Breast epithelium (tissue), 4 donors: ENCODE results near the gene USP14. TPM values are rescaled to one million over a fixed set of nuclear protein-coding genes. Genes with fewer than 3 reads are reported as not detected.

Source experiments
- DNase-seq, 2 donors: peaks; one replicate each; pipeline ENCODE4 v3.0.0-alpha.2; 2019; ENCODE audit warnings: low spot score in 2 of 2
- H3K27ac ChIP-seq, 2 donors: fragments of 200-600 bp; sonication (generic) in 1 of 2; one replicate each; pipeline ENCODE4 v1.5.1; 2016 to 2019; ENCODE audit warnings: mild to moderate bottlenecking in 1 of 2
- H3K27me3 ChIP-seq, 2 donors: fragments of 200-600 bp; sonication (generic) in 1 of 2; one replicate each; pipeline versions ENCODE4 v1.5.1 to v1.6.0; 2017 to 2019; ENCODE audit warnings: control low read depth in 1 of 2, mild to moderate bottlenecking in 1 of 2
- H3K36me3 ChIP-seq: fragments of 200-600 bp; one replicate; pipeline ENCODE4 v1.5.1; 2019
- H3K4me1 ChIP-seq, 2 donors: fragments of 200-600 bp; sonication (generic); one replicate each; pipeline ENCODE4 v1.5.1; 2016 to 2019; ENCODE audit warnings: control low read depth in 1 of 2
- H3K4me3 ChIP-seq, 3 donors: fragments of 200-600 bp; sonication (generic); 1 replicate in 2 of 3; 2 replicates in 1 of 3; pipeline ENCODE4 v1.5.1; 2016 to 2019; ENCODE audit warnings: mild to moderate bottlenecking in 3 of 3, moderate library complexity in 2 of 3
- H3K9me3 ChIP-seq, 2 donors: fragments of 200-600 bp; sonication (generic) in 1 of 2; one replicate each; pipeline ENCODE4 v1.5.1; 2016 to 2019; ENCODE audit warnings: control low read depth in 1 of 2
- POLR2A ChIP-seq: fragments of 450-650 bp; IDR thresholded peaks from one replicate; pipeline ENCODE4 v1.6.1; 2016; ENCODE audit warnings: antibody characterized with exemption, mild to moderate bottlenecking, moderate library complexity
- POLR2AphosphoS5 ChIP-seq, 3 donors: sonication (generic); formaldehyde crosslinking; IDR thresholded peaks; one replicate each; pipeline ENCODE4 v1.6.1; 2017; ENCODE audit warnings: antibody characterized with exemption in 3 of 3
- intact Hi-C: fragments of 100-400 bp; cut with DNase I; formaldehyde crosslinking; loops from one replicate; pipeline ENCODE4 v1.15.1; 2023; ENCODE audit warnings: low total_unique reads
- total RNA-seq, 3 donors: library from RNA; depleted of rRNA; stranded (reverse); fragments of >200 nt; gene quantifications; one replicate each; pipeline ENCODE4 v1.1.0, GENCODE V29; 2016
- TF ChIP-seq, protein P1 (sequence below), 3 donors: fragments of 450-650 bp; IDR thresholded peaks; one replicate each; pipeline ENCODE4 v1.5.1; 2016 to 2017; ENCODE audit warnings: antibody characterized with exemption in 3 of 3, mild to moderate bottlenecking in 3 of 3, moderate library complexity in 3 of 3

USP14 gene
- total RNA-seq, 3 donors from 2014 or later, result 30.5 to 46.9 (median 38.1) TPM

DNA sequence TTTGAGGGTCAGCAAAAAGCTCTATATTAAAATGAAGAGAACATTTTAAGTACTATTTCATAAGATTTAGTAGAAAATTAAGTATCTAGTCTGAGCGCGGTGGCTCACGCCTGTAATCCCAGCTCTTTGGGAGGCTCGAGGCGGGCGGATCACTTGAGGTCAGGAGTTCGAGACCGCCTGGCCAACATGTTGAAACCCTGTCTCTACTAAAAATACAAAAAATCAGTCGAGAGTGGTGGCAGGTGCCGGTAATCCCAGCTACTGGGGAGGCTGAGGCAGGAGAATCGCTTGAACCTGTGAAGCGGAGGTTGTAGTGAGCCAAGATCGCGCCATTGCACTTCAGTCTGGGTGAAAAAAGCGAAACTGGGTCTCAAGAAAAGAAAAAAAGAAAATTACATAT lies 1.6 kb downstream of the USP14 start:
- TF ChIP-seq, protein P1, sequence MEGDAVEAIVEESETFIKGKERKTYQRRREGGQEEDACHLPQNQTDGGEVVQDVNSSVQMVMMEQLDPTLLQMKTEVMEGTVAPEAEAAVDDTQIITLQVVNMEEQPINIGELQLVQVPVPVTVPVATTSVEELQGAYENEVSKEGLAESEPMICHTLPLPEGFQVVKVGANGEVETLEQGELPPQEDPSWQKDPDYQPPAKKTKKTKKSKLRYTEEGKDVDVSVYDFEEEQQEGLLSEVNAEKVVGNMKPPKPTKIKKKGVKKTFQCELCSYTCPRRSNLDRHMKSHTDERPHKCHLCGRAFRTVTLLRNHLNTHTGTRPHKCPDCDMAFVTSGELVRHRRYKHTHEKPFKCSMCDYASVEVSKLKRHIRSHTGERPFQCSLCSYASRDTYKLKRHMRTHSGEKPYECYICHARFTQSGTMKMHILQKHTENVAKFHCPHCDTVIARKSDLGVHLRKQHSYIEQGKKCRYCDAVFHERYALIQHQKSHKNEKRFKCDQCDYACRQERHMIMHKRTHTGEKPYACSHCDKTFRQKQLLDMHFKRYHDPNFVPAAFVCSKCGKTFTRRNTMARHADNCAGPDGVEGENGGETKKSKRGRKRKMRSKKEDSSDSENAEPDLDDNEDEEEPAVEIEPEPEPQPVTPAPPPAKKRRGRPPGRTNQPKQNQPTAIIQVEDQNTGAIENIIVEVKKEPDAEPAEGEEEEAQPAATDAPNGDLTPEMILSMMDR (IDR thresholded peaks at IDR 0.05), result no peak
- TF ChIP-seq POLR2A (no peak), POLR2AphosphoS5 (IDR thresholded peaks at IDR 0.05) (no peak)
- no peak for DNase-seq
- Histone ChIP-seq H3K36me3 (peaks cover 6% of the 10 kb centered on the region), H3K27ac (no peak overlapping the region), H3K4me1 (peaks cover 0 to 9% of the 10 kb centered on the region in 2 donors), H3K27me3 (no peaks in the 10 kb centered on the region), H3K9me3 (no peaks in the 10 kb centered on the region), H3K4me3 (peak overlapping the region in 1 of 3 donors; percentile 90)
- intact Hi-C loops, result no loop called here

DNA sequence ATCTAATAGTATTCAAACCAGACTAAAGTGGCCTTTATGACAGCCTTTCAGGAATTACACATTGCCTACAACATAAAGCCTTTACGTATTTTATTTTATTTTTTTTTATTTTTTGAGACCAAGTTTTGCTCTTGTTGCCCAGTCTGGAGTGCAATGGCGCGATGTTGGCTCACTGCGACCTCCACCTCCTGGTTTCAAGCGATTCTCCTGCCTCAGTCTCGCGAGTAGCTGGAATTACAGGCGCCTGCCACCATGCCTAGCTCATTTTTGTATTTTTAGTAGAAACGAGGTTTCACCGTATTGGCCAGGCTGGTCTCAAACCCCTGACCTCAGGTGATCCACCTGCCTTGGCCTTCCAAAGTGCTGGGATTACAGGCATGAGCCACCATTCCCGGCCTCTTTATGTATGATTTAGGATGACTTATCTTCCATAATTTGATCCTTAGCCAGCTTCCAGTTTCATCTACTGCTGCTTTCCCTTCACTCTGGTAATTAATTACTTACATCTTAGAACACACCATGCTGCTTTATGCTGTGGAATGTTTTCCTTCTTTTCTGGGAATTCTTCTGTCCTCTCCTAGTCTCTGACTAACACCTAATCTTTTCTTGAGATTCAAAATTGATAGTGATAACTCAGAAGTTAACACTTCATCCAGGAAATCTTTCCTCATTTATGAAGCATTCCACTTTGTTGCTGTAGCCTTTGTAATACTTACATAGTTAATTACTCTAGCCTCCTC lies 2.6 kb downstream of the USP14 start:
- intact Hi-C loops, result no loop called here
- no peak for DNase-seq
- Histone ChIP-seq H3K9me3 (no peaks in the 10 kb centered on the region), H3K27me3 (no peaks in the 10 kb centered on the region), H3K36me3 (peaks cover 6% of the 10 kb centered on the region), H3K4me1 (peaks cover 0 to 9% of the 10 kb centered on the region in 2 donors), H3K4me3 (no peak overlapping the region), H3K27ac (no peak overlapping the region)
- TF ChIP-seq, protein P1 (IDR thresholded peaks at IDR 0.05), result no peak
- TF ChIP-seq POLR2A (no peak), POLR2AphosphoS5 (IDR thresholded peaks at IDR 0.05) (no peak)

DNA sequence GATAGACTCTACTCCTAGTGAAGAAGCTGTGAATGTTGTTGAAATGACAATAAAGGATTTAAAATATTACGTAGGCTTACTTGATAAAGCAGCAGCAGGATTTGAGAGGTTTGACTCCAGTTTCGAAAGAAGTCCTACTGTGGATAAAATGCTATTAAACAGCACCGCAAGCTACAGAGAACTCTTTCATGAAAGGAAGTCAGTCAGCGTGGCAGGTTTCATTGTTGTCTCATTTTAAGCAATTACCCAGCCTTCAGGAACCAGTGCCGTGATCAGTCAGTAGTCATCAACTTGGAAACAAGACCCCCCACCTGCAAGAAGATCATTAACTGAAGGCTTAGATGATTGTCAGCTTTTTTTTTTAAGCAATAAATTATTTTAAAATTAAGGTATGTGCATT lies 14.0 kb downstream of the USP14 start:
- H3K27me3 ChIP-seq, result no peaks in the 10 kb centered on the region
- intact Hi-C loops, result no loop called here
- peaks cover 4% of the 10 kb centered on the region for H3K36me3 ChIP-seq
- no peak overlapping the region for H3K27ac ChIP-seq
- DNase-seq, result no peak
- TF ChIP-seq, protein P1 (IDR thresholded peaks at IDR 0.05), result no peak
- TF ChIP-seq POLR2AphosphoS5 (IDR thresholded peaks at IDR 0.05) (no peak), POLR2A (no peak)
- no peaks in the 10 kb centered on the region for H3K9me3 ChIP-seq
- H3K4me1 ChIP-seq, result no peaks in the 10 kb centered on the region
- no peak overlapping the region for H3K4me3 ChIP-seq

DNA sequence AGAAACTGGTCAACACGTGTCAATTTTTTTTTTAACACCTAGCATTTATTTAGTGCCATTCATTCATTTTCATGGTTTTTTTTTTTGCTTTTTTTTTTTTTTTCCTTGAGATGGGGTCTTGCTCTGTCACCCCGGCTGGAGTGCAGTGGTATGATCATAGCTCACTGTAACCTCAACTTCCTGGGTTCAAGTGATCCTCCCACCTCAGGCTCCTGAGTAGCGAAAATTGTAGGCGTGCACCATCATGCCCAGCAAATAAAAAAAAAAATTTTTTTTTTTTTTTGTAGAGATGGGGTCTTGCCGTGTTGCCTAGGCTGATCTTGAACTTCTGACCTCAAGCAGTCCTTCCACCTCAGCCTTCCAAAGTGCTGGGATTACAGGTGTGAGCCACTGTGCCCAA lies 21.1 kb downstream of the USP14 start:
- Histone ChIP-seq H3K4me3 (no peak overlapping the region), H3K4me1 (no peaks in the 10 kb centered on the region), H3K27ac (no peak overlapping the region), H3K27me3 (no peaks in the 10 kb centered on the region), H3K36me3 (no peaks in the 10 kb centered on the region), H3K9me3 (no peaks in the 10 kb centered on the region)
- intact Hi-C loops, result no loop called here
- DNase-seq, result no peak
- TF ChIP-seq POLR2AphosphoS5 (IDR thresholded peaks at IDR 0.05) (no peak), POLR2A (no peak)

DNA sequence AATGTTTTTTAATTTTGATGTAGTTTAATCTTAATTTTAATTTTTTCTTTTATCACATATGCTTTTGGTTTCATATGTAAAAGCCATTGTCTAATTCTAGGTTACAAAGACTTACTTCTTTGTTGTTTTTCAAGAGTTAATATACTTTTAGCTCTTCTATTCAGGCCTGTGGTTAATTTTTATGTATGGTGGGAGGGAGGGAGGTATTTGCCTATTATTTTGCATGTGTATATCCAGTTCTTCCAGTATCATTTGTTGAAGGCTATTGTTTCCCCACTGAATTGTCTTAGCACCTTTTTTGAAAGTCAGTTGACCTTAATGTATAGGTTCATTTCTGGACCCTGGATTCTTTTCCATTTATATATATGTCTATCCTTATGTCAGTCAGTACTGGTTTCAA lies 23.4 kb downstream of the USP14 start:
- TF ChIP-seq, protein P1 (IDR thresholded peaks at IDR 0.05), result no peak
- TF ChIP-seq POLR2A, result no peak
- no peak for TF ChIP-seq POLR2AphosphoS5 (IDR thresholded peaks at IDR 0.05)
- intact Hi-C loops, result no loop called here
- no peaks in the 10 kb centered on the region for H3K9me3 ChIP-seq
- no peaks in the 10 kb centered on the region for H3K36me3 ChIP-seq
- no peak overlapping the region for H3K27ac ChIP-seq
- H3K4me1 ChIP-seq, result no peaks in the 10 kb centered on the region
- no peaks in the 10 kb centered on the region for H3K27me3 ChIP-seq
- no peak for DNase-seq
- no peak overlapping the region for H3K4me3 ChIP-seq
